GM21825 (cell line): ENCODE measurements around the gene PLAA.
"Not testable (repeated sequence)": the region's sequence is repeated elsewhere in the genome, so short reads cannot be mapped to it uniquely, and the experiment has no call there.

Experiments used
- ATAC-seq: cut with Tn5 transposase; IDR thresholded peaks from one replicate; pipeline ENCODE4 v1.9.1; 2021; ENCODE audit warnings: mild to moderate bottlenecking, moderate library complexity; ENCODE audit not compliant: unreplicated experiment

Gene PLAA

DNA sequence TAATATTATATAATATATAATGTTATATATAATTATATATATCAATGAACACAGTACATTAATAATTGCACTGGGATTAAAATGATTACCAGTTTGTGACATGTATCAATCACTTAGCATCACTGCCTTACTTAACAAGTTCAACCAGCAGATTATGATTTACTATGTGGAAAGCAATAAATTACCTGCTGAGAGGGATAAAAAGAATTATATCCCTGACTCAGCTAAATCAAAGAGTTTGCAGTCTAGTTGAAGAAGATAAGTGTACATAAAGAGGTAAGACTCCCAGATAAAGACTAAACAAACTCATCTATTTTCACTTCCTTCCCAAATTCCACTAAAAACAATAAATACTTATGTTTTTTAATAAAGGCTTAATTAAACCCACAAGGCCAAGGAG, 11.2 kb downstream of the PLAA start:
- ATAC-seq: no peak

GRCh38 chr9:26928902-26929495, 18.0 kb downstream of the PLAA start:
- no peak for ATAC-seq

- no peak for ATAC-seq
These were observed 21.4 kb downstream of the PLAA start for GRCh38 chr9:26925609-26926008.

DNA sequence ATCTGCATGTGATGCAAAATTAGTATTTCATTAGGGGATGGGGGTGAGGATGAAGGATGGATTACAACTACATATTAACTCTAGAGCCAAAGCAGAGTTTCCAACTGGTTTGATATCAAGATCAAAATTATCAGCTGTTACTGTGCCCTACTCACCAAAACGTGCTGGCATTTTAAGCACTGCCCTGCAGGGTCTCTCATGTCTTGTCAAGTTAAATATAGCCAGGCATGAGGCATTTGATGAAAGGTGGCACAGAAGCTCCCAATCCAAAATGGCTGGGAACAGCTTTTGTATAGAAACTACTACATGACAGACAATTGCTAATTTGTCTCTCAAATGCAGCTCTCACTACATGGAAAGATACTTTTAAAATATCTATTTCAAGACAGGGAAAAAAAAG, 27.3 kb downstream of the PLAA start:
- no peak for ATAC-seq

GRCh38 chr9:26913138-26913668, 33.8 kb downstream of the PLAA start:
- no peak for ATAC-seq

DNA sequence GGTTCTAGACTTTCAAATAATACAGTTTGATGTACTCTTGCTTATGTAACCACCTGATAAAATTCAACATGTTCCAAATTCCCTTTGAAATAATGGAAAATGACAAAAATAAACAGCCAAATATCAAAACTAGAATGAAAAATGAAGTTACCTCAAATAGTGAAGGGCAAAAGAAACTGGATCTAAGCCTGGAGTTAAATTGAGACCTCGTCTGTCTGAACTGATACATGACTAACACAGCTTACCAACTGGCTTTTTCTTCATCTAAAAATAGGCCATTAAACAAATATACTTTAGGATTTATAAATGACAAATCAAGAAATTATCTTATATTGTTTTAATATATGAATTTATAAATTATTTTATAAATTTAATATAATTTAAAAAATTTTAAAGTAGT, 42.4 kb downstream of the PLAA start:
- ATAC-seq: no peak

DNA sequence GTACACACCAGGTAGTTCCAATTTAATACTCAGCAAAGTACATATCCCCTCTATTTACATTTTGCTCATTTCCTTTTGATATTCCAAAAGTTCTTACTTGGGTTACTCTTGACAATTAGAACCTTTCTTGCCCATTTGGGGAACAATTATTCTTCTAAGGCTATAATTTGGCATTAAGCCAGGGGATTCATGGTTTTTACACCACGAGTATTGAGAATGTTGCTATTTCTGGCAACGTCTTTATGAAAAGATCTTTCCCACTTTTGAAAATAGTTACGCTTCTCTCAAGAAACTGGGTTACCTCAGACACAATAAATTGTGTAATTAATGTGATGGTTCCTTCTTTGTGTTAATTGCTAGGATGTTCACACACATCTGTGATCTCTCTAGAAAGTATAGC, 43.0 kb downstream of the PLAA start:
- ATAC-seq: no peak

- no peak for ATAC-seq
These were observed 53.9 kb downstream of the PLAA start for GRCh38 chr9:26893030-26893676.

DNA sequence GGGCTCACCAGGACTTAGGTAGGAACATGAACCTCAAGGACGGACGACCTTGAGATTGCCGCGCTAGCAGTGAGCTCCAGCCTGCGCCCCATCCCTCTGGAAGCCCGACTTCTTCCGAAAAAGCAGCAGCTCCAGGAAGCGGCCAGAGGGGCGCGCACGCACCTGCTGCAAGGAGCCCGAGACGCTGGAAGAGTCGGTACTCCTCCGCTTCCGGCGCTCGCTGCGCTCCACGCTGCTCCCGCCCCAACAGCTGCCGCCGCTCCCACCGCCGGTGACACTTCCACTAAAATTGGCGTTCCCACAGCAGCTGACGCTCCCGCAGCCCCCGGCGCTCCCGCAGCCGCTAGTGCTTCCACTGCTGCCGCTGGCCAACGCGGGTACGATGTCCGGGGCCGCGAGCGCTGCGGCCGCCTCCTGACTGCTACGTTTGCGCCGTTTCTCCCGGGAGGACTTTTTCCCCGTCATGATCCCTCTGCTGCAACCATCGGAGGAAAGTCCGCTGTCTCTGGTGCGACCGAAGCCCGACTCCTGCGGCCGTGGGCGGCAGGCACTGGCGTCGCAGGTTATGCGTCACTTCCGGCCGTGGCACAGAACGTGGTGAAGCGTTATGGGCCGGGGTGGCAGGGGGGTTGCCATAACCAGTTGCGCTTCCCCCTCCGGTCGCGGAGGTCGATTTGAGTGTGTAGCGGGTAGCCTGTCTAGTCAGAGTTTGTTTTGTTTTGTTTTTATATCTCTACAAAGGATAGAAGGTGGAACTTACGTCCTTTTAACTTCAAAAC, 54.6 kb downstream of the PLAA start, which contains the start of gene CAAP1:
CAAP1 (minus strand) TSS at position 552 of the 779 bp plus-strand sequence; CDS start at position 465, 87 bp downstream.
- ATAC-seq: peak; percentile 94

GRCh38 chr9:26891726-26892125, 55.3 kb downstream of the PLAA start:
- peak; percentile 1 for ATAC-seq

DNA sequence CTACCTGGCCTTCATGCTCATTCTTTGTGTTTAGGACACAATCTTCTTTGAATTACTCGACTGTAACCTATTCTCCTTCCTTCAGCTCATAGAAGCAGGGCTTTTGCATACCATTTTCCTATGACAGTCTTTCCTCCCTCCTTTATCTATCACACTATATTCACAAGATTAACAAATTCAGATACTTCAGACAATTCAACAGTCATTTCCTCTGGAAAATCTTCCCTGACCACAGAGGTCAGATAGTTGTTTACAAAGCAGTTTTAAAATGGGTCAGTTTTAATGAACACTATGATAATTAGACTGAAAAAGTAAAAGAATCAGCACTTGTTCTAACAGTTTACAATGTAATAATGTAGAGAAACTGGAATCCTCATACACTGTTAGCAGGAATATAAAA, 58.8 kb downstream of the PLAA start:
- no peak for ATAC-seq

GRCh38 chr9:26882154-26882553, 64.9 kb downstream of the PLAA start:
- no peak for ATAC-seq

DNA sequence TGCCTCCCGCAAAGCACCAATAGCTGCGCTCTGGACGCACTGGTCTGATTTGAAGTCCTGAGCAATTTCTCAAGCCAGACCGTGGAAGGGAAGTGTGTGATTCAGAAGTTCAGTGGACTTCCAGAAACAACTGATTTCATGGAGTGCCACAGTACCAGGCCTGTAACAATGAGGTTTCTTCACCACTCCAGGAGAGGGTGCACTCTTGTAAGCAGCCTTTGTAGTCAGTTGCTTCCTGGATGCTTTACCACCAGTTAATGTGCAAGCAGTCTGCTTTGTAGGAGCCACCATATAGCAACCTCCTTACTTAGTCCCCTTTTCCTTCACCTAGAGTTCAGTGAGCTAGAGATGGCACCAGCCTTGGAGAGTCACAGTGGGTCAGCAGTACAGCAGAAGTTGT, 66.8 kb downstream of the PLAA start:
- ATAC-seq: no peak

DNA sequence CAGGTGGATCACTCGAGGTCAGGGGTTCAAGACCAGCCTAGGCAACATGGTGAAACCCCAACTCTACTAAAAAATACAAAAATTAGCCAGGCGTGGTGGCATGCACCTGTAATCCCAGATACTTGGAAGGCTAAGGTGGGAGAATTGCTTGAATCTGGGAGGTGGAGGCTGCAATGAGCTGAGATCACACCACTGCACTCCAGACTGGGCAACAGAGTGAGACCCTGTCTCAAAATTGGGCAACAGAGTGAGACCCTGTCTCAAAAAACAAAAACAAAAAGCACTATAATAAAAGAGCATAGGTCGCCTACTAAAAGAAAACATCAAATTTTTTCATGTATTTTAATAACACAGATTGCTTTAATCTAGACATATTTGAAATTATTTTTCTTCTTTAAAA, 71.9 kb downstream of the PLAA start:
- ATAC-seq: not testable (repeated sequence)

GRCh38 chr9:26870292-26870691, 76.8 kb downstream of the PLAA start:
- ATAC-seq: no peak

DNA sequence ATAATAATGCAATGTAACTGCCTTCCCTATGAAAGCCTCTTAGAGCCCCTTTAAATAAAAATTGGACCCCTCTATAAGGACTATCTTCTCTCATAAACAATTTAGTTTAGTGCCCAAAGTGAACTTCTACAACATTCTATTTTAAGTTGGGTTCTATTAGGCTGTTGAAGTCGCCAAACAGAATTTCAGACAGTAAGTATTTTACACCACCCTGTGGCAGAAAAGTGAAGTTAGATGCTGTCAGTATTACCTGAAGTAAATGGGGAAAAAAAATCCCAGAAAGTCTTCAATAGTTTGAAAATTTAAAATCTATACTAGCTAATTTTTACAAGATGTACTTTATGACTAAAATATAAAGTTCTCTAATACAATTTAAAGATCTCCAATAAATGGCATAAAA, 84.0 kb downstream of the PLAA start:
- ATAC-seq: no peak

- peak; percentile 76 for ATAC-seq
These were observed 90.5 kb downstream of the PLAA start for GRCh38 chr9:26856413-26857032.
